GM19193 (cell line): Measurements from ENCODE around the gene CEP120.

Experiments used
- POLR2A ChIP-seq: IDR thresholded peaks from 4 replicates; pipeline ENCODE4 v1.6.1; 2011; ENCODE audit not compliant: insufficient read depth, insufficient read length; ENCODE audit errors: extremely low read depth

The CEP120 gene

DNA sequence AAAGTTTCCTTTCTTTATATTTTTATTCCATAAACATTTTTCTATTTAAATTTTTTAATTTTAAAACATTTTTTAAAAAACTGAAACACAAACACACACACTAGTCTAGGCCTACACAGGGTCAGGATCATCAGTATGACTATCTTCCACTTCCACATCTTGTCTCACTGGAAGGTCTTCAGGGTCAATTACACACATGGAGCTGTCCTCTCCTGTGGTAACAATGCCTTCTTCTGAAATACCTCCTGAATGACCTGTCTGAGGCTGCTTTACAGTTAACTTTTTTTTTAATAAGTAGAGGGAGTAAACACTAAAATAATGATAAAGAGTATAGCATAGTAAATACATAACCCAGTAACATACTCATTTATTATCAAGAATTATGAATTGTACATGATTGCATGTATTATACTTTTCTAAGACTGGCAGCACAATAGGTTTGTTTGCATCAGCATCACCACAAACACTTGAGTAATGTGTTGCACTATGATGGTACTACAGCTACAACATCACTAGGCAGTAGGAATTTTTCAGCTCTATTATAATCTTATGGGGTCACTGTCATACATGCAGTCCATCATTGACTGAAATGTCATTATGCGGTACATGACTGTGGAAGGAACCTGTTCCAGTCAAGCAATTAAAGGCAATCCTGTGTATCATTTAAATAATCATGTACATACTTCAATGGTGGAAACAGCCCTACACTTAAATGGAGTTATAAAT is 17.4 kb upstream of the CEP120 start:
- TF ChIP-seq POLR2A: no peak

DNA sequence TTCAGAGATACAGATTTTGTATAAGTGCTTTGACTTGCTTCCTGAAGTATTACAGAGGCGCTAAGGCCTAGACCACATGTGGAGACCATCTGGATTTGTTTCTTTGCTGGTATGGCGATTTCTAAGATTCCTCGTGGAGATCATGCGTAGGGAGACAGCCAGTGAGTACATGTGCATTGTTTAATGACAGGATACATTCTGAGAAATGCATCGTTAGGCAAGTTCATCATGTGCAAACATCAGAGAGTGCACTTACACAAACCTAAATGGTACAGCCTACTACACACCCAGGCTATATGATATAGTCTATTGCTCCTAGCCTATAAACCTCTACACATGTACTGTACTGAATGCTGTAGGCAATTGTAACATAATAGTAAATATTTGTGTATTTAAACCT is 16.5 kb upstream of the CEP120 start:
- no peak for TF ChIP-seq POLR2A

DNA sequence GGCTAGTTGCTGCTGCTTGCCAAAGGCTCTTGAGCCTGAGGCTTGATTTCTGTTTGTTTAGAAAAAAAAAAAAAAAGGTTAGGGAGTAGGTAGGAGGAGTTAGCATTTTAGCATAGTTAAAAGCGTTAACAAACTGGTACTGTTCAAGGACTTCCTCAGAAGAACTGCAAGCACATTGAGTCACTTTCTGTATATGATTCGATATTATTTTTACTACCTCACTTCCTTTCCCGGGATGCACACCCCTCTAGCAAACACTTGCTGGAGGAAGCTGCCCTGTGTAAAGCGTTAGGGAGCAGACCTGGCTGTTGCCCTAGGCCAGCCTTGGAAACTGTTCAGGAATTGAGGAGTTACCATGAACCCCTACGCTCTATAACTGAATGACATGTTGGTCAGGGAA is 15.7 kb upstream of the CEP120 start:
- TF ChIP-seq POLR2A: no peak

DNA sequence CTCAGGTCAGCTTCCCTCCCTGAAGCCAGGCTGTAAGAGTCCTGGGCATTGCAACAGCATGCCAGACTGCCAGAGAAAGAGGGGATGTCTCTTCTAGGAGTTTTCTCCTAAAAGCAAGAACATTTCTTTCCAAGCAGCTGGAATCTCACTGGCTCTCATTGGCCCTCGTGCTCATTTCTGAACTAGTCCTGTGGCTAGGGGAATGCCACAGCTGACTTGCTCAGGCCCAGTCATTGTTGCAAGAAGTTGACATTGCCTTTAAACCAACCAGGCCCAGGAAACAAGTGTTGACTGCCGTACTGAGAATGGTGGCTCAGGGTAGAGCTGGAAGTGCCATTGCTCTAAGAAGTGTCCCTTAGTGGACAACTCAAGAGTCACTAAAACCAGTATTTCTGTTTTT is 15.0 kb upstream of the CEP120 start:
- no peak for TF ChIP-seq POLR2A

DNA sequence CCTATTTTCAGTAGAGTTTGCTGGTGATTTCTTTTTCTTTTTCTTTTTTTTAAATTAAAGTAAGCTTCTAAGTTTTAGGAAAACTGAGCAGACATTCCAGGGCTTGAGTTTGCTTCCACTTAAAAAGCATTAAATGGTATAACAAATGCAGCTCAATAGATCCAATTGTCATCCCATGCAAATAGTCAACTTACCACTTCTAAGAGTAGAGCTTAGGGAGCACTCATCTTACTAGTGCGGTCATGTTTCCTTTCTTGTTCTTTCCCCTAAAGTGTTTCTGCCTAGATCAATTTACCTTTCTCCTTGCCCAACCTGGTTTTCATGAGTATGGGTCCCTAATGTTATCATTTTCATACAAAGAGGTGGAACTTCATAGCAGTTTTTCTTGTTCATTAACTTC is 13.0 kb upstream of the CEP120 start:
- no peak for TF ChIP-seq POLR2A

DNA sequence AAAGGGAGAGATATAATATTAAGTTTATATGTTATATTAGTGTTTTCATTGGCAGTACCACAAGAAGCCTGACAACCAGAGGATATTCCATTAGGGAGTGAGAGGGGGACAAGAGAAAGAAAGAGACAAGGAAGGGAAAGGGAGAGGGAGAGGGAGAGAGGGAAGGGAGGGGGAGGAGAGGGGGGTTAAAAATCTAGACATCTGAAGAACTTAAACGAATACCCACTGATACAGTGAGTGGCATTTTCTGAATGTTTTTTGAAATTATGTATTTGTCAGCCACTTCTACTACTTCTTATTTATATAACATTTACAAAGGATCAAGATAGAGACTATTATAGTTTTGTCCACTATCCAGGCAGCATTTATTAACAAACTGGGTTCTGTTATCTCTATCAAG is 11.6 kb upstream of the CEP120 start:
- no peak for TF ChIP-seq POLR2A

DNA sequence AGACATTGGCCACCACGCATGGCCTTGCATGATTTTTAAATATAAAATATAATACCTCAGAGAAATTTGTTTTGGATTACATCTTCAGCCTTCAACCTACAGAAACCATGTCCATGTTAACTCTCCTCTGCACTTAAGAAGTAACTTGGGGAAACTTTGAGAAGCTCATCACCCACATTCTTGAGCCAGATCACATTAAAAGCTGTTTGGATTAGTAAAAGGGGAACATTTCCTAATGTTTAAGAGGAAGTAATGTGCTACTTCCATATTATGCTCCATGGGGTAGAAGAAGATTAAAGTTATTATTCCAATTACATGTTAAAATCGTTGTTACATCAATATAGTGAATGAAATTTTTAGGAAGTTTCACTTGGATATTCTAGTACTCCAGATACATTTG is 10.4 kb upstream of the CEP120 start:
- no peak for TF ChIP-seq POLR2A

DNA sequence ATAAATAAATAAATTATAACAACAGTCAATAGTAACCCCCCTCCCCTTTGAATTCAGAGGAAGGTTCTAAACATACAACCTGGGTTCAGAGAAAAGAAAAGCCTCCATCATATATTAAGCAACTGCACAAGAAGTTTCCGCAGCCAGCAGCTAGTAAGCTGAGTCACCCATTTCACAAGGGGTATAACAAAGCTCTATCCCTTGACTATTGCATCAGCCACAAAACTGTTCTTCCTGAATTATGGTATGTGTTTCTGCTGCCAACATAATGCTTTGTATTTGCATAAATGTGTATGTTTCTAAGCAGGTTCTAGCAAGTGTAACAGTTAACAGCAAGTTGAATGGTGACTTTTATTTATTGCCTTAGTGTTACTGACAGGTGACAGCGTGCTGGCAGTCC is 6.8 kb upstream of the CEP120 start:
- no peak for TF ChIP-seq POLR2A

DNA sequence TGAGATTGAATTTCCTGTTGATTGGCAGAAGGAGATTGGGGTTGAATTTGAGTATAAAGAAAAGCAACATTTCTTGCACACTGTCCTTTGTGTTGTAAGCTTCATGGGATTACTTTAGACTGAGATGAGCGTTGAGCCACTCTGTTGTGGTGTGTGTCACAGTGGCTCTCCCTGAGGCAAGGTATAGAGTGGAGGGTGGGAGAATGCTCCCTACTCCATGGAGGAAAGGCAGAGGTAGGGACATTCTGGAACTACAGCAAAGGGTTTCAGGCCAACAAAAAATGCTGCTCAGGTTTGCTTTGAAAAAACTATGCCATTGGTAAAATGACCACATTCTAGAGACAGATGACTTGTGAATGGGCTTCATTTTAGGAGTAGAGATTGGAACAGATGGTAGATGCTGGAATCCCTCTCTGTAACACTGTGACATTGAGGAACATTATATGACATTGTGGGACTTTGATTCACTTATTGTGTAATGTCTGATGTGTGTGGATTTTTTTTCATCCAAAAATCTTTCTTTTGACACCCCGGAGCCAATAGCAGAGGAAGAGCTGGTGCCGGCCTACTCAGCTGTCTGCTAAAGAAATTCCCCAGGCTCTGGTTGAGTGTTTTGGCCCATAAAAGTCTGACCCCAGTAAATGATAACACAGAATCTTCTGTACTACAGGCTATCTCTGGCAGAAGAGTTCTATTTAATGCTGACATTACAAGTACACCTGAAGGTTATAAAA is 6.2 kb upstream of the CEP120 start:
- TF ChIP-seq POLR2A: no peak

DNA sequence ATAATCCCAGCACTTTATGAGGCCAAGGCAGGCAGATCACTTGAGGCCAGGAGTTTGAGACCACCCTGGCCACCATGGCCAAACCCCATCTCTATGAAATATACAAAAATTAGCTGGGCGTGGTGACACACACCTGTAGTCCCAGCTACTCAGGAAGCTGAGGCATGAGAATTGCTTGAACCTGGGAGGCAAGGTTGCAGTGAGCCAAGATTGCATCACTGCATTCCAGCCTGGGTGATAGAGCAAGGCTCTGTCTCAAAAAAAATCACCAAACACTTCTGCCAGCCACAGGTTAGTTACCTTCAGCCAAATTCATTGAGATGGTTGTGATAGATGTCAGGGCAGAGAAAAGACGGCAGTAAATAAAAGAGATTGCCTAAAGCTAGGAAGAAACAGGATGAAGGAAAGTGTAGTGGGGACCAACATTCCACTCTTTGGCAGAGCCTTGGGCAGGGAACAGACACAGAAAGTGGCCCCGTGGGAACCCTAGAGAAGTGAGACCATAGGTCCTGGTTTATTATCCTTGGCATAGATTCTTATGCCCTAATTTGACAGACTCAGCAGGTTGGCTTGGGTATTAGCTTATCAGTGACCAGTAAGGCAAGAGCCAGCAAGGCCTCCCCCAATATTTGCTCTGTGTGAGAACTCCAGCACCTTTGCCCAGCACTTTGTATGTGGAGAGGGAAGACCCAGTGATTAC is 5.5 kb upstream of the CEP120 start:
- no peak for TF ChIP-seq POLR2A

DNA sequence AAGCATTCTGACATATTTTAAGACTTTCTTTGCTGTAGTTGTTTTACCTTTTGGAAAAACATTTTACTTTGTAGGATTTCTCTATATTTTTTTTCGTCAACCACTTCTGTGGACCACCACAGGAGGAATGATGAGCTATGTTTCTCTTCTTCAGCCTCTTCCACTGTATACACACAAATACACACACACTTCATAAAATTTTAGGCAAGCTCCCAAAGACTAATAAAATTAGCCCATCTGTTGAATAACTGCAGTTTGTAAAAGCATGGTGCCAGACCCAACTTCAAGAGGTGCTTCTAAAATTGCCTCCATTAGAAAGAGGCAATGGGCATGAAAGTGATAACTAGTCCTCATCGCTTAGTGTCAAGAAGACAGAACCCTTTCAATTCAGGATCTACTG is 4.1 kb upstream of the CEP120 start:
- TF ChIP-seq POLR2A: no peak

DNA sequence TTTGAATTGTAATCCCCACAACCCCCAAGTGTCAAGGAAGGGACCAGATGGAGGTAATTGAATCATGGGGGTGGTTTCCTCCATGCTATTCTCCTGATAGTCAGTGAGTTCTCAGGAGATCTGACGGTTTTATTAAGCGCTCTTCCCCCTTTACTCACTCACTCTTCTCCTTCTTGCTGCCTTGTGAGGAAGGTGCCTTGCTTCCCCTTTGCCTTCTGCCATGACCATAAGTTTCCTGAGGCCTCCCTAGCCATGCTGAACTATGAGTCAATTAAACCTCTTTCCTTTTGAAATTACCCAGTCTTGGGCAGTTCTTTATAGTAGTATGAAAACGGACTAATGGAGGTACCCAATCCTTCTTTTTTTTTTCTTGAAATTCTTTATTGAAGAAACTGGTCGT is 2.2 kb upstream of the CEP120 start:
- TF ChIP-seq POLR2A: no peak

DNA sequence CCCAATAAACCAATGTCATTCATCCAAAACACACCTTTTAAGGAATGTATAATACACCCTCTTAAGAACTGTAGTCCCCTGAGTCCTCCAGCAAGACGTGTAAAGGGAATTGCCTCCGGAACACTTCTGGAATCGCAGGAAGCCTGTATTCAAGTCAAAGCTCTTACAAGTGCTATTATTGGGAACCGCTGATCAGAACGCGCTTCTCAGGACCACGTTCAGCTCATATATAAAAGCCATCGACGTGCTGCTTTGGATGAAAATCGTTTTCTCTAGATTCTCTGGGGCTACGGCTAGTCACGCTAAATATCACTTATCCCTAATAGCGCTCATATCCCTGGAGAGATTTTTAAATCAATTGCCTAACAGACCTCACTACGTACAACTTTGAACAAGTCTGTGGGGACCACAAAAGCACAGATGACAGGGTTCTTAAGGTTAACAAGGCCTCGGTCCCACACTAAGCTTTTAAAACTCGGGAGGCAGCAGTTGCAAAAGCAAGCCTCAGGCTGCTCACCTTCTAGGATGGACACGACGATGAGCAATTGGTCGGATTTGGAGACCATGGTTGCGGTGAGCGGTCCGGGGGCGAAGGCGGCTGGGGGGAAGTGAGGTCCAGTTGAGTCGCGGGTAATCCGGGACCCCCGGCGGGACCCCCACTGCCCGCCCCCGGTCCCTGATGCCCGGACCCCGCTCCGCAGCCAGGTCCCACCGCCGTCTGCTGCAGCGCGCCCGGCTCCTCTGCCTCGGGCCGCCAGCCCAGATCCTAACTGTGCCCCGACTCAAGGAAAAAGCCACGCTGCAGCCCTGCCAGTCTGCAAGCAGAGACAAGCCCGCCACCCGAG is 548 bp downstream of the CEP120 start:
- TF ChIP-seq POLR2A: no peak

DNA sequence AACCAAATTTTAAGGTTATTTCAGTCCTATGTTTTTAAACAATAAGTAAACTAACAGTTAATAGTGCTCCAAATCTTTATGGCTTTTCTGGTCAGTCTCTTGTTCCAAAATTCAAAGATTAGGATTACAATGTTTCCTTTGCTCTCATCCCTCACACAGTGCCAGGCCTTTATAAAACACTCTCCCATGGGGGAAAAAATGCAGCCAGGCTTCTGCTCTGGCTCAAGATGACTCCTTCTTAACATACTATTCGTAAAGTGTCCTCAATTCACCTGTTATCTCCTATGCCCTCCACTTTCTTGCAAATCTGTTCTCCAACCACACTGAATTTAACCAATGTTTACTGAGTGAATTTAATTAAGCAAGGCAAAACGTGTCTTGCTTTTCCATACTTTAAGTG is 1.4 kb downstream of the CEP120 start:
- no peak for TF ChIP-seq POLR2A

DNA sequence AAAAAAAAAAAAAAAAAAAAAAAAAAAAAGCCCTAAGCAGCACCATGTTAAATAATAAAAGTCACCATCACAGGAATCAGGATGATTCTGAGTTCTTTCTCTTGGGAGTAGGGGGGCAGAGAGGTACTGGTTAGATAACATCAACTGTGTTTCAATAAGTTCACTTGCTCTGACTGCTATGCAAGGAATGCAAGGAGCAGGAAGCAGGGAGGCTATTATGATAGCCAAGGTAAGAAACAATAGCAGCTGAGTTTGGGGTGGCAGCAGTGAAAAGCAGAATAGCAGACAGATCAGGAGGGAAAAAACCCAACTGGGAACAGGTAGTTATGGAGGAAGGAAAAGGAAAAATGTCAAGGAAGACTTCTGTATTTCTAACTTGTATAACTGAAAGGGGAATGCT is 8.2 kb downstream of the CEP120 start:
- TF ChIP-seq POLR2A: no peak

DNA sequence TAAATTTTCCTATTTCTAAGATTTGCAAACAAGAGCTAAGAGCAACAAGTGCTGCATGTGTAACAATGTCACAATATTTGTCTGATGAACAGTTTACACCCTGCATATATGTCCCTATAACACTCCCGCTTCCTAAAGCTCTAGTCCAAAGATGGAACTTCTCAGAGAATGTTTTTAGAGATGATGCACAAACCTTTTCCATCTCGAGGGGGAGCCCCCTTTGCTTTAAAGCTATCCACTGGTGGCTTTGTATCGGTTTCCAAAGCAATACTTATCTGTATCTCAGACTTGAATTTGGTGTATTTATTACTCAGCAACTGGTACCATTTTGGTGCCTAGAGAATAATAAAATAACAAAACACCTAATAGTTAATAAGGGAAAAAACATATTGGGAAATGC is 11.0 kb downstream of the CEP120 start:
- no peak for TF ChIP-seq POLR2A

DNA sequence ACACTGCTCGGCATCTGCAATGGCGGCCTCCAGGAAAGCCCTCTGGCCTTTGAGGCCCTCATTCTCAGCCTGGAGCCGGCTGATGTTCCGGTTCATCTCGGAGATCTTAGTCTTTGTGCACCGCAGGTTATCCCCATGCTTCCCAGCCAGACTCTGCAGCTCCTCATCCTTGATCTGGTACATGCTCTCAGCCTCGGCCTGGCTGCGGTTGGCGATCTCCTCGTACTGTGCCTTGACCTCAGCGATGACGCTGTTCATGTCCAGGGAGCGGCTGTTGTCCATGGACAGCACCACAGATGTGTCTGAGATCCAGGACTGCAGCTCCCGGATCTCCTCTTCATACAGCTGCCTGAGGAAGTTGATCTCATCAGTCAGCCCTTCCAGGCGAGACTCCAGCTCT is 21.9 kb downstream of the CEP120 start:
- no peak for TF ChIP-seq POLR2A
